ENCODE measurements around the gene RBMS3. TPM values are rescaled to one million over a fixed set of nuclear protein-coding genes. Genes with fewer than 3 reads are reported as not detected.

The RBMS3 gene
- total RNA-seq, 1 donor from 2014 or later: 24.6 TPM

DNA sequence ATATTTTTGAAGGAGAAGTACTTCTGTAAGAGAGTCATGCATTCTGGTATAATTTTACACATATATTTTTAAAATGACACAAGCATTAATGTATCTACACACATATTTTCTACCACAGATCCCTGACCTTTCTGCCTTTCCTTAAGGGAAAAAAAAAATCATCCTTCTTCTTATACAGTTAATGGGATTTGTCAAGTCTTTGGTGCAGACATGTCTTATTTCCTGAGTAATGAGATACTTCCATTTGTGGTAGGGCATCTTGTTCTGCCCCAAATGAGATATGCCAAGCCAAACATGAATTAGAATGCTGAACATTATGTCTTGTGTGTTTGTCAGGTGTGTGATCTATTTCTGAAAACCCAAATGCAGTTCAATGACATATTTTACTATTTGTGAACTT, 329.9 kb downstream of the RBMS3 start:
- no peak for DNase-seq (ENCODE audit: low read depth in 2 of 2)

DNA sequence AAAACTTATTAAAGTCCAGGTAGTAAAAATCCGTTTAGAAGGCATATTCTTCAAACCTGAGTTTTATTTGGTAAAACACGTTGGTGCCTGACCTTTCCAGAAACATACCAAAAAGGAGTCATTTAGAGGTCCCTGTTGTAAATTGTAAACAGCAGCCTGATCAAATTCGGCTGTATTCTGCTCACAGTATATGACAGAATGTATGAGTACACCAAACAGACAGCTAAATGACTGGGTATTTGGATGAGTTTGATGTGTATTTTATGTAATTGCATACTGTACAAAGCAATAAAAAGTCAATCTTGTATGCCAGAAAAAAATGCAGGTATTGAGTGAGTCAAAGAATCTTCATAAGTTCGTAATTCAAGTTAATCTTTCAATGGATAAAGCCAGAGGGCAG, 330.4 kb downstream of the RBMS3 start:
- DNase-seq (ENCODE audit: low read depth in 2 of 2): no peak

DNA sequence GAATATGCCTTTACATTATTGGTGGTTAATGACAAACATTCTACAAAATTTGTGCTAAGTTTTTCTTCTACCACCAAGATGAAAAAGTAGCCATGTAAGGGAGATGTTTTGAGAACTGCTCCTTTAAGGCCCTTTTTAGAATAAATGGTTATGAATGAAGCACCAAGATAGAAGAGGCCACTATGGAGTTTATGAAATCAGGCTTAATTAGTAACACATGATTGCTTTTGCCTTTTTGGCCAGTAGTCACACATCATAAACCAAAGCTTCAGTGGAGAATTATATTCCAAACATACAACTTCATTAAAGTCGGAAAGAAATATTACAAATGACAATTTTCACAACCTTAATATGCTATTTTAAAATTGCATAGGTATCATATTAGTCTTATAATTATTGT, 331.7 kb downstream of the RBMS3 start:
- DNase-seq (ENCODE audit: low read depth in 2 of 2): no peak

DNA sequence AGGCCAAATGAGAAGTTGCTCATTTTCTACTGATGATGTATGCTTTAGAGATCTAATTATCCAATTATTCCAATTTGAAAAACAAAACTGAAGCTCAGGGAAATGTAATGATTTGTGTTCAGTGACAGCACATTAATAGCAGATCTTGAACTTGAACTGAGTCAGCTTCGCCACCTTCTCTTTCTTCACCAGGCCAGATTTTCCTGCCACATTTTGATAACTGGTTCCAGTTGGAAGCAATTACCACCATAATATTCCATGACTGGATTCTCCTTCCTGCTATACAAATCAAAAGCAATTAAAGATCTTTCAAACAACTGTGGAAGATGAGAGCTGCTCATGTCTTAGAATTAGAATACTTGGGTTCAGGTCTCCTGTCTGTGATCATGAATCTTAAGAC, 334.1 kb downstream of the RBMS3 start:
- no peak for DNase-seq (ENCODE audit: low read depth in 2 of 2)

DNA sequence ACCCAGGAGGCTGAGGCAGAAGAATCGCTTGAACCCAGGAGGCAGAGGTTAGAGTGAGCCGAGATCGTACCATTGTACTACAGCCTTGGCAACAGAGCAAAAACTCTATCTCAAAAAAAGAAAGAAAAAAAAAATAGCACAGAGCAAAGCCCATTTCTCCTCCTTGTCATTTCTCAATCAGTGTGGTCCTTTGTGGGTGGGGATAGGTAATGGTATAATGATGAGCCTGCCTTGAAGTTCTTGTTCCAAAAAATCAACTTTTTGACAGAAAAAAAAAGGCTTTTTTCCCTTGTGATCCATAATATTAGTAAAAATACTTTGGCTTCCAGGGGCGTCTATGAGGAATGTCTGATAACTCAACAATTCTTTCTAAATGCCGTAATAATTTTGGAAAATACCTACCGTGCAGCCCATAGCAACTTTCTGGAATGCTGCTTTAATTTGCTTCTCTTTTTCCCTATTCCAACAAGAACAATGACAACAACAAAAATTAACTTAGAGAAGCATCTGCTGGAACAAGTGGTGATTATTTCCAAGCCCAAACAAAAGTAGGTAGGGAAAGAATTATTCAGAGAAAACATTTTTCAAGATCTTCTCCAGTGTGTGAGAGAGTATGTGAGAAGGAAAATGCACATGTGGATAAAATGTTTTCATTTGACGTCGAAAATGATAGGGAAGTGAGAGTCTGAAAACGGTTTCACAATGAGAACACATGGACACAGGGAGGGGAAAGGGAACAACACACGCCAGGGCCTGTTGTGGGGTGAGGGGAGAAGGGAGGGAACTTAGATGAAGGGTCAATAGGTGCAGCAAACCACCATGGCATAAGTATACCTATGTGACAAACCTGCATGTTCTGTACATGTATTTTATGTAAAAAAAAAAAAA, 337.8 kb downstream of the RBMS3 start:
- no peak for DNase-seq (ENCODE audit: low read depth in 2 of 2)

DNA sequence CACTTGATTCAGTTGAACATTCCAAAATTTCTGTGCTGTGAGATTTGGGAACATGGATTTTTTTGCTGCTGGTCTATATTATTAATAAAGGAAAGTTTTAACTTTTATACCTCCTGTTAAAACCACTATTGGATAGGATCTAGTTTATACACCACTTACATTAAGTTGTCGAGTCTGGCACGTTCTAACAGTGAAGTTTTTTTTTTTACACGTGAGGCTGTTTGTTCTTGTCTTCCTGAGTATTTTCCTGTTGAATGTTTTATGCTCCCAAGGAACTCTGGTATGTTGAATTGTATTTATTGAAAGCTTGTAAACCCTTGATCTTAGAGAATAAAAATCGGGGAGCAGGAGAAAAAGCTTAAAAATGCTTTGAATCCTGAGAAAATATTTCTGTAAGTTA, 338.8 kb downstream of the RBMS3 start:
- peak in 1 of 2 donors; percentile 59 for DNase-seq (ENCODE audit: low read depth in 2 of 2)

DNA sequence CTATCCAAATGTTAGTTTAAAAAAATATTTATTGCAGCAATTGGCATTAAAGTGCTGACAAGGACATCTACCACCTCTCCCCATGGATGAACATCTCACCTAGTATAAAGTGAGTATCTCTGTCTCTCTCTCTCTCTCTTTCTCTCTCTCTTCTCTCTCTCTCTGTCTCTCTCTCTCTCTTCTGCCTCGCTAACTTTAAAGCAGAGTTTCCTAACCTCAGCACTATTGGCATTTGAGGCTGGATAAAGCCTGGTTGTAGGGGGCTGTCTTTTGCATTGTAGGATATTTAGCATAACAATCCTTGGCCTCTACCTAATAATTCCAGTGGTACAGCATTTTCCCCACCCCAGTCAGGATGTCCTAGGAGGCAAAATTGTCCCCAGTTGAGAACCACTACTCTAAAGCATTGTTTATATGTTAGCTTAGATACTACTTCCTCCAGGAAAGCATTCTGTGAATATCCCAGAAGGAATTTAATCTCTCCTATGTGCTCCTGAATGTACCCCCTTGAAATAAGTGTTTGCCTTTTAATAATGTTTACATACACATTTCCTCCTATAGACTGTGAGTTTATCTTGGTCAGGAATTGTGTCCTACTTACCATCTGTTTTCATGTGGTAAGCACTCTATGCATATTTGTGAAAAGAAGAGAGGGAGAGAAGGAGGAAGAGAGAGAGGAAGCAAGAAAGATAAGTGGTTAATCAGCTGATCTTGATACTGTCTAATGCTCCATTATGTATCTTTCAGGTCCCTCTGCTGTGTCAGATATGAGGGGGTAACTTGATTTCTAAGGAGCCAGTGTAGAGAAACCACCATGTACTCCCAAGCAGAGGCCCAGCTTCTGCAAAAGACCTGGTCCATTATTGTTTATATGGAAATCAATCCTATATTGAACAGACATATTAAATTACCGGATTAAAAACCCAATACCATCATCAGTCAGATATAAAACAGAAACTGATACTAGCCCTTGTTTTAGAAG, 346.6 kb downstream of the RBMS3 start:
- DNase-seq (ENCODE audit: low read depth in 2 of 2): peak in 1 of 2 donors; percentile 1

DNA sequence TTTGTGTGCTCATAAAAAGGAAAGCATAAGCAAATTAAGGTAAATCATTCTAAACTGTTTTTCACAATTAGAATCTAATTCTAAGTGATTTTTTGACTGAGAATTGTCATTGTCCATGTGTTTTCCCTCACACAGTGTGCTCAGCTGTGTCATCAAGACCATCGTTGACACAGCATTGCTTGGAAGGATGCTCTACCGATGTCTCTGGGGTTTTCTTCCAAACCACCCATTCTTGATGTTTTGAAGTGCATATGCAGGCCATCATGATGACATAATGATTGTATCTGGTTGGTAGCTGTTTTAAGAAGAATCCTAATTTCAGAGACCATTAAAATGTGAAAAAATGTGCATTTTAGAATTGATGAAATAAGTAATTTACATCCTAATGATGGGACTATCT, 347.9 kb downstream of the RBMS3 start:
- DNase-seq (ENCODE audit: low read depth in 2 of 2): no peak

DNA sequence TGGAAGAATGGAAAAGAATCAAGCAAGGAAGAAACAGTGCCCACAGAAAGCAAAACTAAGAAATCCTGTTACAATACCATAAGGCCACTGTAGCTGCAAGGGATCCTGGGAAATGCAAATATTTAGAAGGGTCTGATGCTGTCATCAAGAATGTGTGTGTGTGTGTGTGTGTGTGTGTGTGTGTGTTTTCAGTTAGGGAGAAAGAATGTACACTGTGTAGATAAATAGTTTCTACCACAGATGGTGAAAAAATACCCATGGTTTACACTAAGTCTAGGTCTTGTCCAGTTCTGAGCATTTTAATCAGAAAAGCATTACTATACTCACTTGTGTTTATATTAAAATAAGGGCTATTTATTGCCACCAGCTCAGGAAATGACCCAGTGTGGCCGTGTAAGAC, 355.0 kb downstream of the RBMS3 start:
- no peak for DNase-seq (ENCODE audit: low read depth in 2 of 2)

DNA sequence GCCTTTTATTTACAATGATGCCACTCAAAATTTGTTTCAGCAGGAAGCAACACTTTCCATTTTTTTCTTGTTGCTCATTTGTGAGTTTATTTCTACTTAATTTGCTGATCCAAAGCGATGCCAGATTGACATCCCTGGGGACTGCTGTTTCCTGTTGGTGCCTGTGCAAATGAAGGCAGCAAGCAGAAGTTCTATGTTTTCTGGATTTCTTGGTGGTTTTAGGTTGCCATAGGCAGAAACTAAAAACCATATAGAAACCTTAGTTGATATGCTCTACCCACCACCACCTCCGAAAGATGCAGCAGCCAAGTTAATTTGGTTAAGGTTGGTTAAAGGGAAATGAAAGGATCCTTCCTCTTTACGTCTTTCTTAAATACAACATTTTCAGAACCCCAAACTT, 356.2 kb downstream of the RBMS3 start:
- DNase-seq (ENCODE audit: low read depth in 2 of 2): no peak

DNA sequence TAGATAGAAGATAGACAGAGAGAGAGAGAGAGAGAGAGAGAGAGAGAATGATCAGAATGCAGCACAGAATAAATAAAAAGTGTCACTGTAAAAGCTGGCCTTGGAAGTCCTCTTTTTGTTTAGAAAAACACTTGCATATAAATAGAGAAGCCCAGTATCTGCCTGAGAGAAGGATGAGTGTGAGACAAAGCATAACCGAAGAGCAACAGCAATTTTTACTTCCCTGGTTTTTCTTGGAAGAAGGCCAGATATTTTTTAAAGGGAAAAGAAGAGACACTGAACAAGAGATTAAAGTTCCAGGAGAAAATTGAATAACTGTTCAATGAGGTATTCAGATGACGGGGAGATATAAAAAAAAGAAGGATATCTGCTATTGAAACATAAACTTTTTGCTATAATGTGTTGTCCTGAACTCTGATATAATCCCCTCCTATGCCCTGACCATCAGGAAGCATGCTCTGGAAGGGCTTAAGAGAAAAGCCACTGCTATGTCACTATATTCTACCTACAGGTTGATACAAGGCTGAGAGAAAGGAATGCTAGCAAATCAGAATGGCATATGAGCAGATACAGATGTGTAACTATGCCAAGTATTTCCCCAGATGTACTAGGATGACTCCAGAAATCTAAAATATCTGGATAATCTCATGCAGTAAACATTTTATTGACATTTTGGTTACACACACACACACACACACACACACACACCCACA, 358.9 kb downstream of the RBMS3 start:
- DNase-seq (ENCODE audit: low read depth in 2 of 2): peak in 1 of 2 donors; percentile 31

DNA sequence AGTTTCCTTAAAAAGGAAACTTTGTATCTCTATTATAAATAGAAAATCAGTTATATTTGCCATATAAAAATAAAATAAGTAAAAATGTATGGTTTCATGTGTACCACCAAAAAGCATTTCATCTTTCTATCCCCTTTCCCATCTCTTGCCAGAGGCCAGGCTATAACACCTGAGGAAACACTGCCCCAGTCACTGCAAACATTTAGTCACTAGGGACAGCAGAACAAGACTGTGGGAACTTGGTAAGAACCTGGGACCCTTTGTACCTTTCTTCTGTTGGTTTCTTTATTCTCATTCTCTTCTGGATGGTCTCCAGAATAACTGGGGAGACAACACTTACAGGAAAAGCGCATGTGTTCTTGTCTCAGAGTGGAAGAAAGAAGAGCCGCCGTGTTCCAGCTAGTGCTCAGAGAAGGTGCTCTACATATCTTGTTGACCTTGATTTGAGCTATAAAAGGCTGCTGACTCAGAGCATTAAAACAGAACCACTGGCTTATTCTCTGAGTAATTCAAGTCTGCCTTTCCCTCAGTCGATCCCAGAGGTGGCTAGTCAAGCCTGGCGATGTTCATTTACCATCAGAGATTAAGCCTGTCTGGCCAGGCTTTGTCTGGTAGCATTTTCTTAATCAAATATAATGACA, 361.6 kb downstream of the RBMS3 start:
- DNase-seq (ENCODE audit: low read depth in 2 of 2): no peak

DNA sequence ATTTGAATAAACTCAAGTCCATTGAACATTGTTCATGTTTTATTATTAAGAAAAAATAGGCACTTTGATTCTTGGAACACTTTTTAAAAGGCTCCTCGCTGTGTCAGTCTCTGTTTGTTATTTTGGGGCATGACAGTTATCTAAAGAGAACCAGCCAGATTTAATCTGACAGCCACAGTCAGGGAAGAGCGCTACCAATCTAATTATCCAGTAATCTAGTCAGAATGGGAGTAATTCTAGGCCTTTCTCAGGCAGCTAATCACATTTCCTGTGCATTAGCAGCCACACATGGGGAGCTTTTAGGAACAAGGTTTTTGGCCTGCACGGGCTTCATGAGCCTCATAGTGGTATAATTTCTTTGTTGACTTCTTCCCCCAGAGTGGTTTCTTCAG, 362.2 kb downstream of the RBMS3 start:
- DNase-seq (ENCODE audit: low read depth in 2 of 2): no peak

DNA sequence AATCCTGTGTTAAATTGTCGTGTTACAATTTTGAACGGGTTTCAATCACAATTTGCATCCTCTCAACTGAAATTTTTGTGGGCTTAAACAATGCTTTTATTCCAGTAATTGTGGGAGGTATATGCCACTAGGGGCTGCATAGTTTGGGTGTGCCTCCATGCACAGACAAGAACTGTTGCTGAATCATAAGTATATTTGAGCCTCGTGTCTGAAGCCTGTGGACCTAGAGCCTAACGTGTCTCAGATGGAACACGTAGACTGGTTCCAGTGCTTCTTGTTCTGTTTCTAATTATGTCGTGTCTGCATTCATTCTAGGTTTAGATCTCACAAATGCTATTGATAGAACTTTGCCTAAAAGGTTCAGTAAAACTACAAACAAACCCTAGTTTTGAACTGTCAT, 363.4 kb downstream of the RBMS3 start:
- no peak for DNase-seq (ENCODE audit: low read depth in 2 of 2)

DNA sequence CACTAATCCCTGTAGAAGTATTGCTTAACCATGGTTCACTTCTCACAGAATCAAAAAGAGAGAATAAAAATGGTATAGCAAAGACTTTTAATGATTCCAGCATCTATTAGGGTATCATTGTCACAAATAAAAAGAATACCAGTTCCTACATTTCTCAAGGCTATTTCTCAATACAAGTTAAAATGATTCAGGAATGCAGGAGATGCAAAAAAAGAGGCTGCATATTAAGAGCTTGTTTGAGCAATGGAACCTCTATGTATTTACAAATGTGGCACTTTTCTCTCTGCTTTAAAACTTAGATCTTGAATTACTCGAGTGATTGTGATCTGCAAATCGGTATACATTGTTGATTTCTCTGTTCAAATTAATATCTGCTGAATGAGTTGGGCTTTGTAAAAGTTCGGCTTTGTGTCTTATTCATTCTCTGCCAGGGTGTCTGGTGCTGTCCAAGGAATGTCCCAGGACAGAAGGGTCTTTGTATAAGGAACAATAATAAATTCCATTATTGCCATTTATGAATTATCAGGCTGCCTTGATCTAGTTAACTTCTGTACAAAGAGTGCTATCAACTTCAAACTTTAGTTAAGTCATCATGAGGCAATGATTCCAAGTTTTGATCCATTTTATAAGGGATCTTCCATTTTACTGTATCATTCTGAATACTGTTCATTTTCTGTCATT, 364.2 kb downstream of the RBMS3 start:
- no peak for DNase-seq (ENCODE audit: low read depth in 2 of 2)

DNA sequence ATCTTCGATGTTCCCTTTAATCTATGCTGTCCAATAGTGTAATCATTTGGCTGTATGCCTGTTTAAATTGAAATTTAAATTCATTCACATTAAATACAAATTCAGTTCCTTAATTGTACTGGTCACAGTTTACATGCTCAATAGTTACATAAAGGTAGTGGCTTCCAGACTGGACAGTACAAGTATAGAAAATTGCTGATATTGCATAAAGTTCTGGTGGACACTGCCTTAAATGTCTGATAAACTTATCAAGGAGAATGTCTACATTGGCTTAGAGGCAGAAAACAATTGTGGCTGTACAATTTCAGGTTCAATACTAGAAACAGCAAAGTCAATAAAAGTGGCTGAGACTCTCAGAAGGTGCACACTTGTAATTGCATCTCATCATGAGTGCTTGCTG, 365.2 kb downstream of the RBMS3 start:
- DNase-seq (ENCODE audit: low read depth in 2 of 2): no peak

DNA sequence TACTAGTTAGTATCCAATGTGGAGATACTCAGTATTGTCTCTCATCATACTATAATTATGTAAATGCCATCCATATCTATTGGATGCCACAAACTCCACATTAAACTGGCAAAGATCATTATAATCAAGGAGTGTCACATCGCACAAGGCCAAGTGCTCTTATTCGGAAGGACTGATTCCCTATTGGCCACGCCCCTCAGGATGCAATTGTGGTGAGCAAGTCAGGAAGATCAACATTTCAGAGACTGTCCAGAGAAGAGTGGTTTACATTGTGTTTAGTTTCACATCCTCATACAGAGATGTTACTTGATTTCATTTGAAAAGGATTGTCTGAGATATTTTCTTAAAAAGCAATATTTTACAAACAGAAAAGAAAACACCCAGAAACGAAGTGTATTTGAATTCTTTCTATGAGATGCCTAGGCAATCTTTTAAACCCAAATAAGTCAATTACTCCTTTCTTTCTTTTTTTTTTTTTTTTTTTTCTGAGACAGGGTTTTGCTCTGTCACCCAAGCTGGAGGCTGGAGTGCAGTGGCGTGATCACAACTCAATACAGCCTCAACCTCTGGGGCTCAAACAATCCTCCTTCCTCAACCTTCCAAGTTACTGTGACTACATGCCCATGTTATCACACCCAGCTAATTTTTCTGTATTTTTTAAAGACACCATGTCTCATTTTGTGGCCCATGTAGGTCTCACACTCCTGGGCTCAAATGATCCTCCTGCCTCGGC, 369.1 kb downstream of the RBMS3 start:
- DNase-seq (ENCODE audit: low read depth in 2 of 2): peak in 1 of 2 donors; percentile 69

DNA sequence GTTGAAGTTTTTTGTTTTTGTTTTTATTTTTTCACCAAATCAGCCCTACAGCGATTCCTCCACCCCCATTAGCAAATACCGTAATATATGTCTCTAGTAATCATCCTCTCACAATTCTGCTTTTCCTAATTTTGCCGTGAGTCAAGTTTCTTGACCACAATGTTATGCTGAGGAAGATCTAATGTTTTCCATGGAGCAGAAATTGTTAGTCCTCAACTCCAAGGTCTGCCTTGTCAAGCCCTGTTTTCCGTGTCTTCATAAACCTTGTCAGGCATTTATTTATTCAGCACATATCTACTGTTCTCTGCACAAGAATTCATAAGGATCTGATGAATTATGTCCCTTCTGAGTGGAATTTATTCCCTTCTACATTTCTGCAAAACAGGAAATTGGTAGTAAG, 372.8 kb downstream of the RBMS3 start:
- no peak for DNase-seq (ENCODE audit: low read depth in 2 of 2)

DNA sequence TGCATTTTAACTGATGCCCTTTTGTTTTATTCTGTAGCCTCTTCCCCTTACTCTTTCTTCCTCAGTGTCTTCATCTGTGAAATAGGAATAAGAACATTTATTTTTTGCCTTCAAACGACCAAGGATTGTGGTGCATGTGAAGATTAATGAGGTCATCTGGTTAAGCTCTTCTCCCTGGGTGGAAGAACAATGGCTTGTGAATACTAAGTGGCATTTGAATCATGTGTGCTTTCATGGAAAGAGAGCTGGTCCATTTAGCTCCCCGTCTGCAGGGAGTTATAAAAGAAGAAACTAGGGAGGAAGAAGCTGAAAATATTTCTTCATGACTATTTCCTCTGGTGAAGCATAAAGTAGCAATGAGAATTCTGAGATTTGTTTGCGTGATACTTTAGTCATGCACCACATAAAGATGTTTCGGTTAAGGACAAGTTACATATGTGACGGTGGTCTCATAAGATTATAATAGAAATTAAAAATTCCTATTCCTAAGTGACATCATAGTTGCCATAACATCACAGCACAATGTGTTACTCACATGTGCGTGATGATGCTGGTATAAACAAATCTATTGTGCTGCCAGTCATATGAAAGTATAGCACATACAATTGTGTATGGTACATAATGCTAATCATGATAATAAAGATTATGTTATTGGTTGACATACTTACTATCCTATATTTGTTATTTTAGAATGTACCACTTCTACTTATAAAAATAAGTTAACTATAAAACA, 374.3 kb downstream of the RBMS3 start:
- no peak for DNase-seq (ENCODE audit: low read depth in 2 of 2)
